Activated CD4-positive, alpha-beta memory T cell treated with anti-CD3 and anti-CD28 coated beads for 36 hours (primary cell): ENCODE measurements around the gene YPEL1. TPM values are rescaled to one million over a fixed set of nuclear protein-coding genes. Genes with fewer than 3 reads are reported as not detected.

Experiments
- CTCF ChIA-PET: fragments of 350-600 bp; sonication (Branson Sonifier 250); formaldehyde crosslinking; loops from one replicate; lab custom pipeline; 2021; ENCODE audit warnings: antibody characterized with exemption, inconsistent platforms; lab: Charles Lee
- POLR2A ChIA-PET: fragments of 350-600 bp; sonication (Branson Sonifier 250); formaldehyde crosslinking; loops from one replicate; lab custom pipeline; 2021; ENCODE audit warnings: antibody characterized with exemption; lab: Charles Lee
- DNase-seq: peaks from one replicate; pipeline ENCODE4 v3.0.0-alpha.2; 2020
- H3K27ac Mint-ChIP-seq: one replicate; pipeline ENCODE4 v1.8.0; 2021; ENCODE audit warnings: mixed read lengths
- H3K27me3 Mint-ChIP-seq: one replicate; pipeline ENCODE4 v1.8.0; 2021; ENCODE audit warnings: mixed read lengths
- H3K36me3 Mint-ChIP-seq: one replicate; pipeline ENCODE4 v1.8.0; 2021; ENCODE audit warnings: mixed read lengths
- H3K4me1 Mint-ChIP-seq: one replicate; pipeline ENCODE4 v1.8.0; 2021; ENCODE audit warnings: low read depth, mixed read lengths
- H3K4me3 Mint-ChIP-seq: one replicate; pipeline ENCODE4 v1.8.0; 2021; ENCODE audit warnings: mild to moderate bottlenecking, mixed read lengths
- H3K9me3 Mint-ChIP-seq: one replicate; pipeline ENCODE4 v1.8.0; 2021; ENCODE audit warnings: mixed read lengths
- intact Hi-C: fragments of 100-400 bp; cut with micrococcal nuclease; formaldehyde crosslinking; loops from one replicate; pipeline ENCODE4 v1.15.1; 2023
- microRNA-seq: library from miRNA; unstranded; fragments of <30 nt; microRNA quantifications from one replicate; pipeline ENCODE4 v1.2.0, GENCODE V29; 2022; ENCODE audit warnings: borderline number of aligned reads, borderline microRNAs expressed, borderline replicate concordance
- total RNA-seq, 2 experiments: library from RNA; stranded (reverse); gene quantifications; one replicate each; pipeline ENCODE4 v1.2.3, GENCODE V29; 2021

Gene YPEL1
- total RNA-seq, 2 experiments from 2014 or later, result 1.6 to 1.8 TPM

DNA sequence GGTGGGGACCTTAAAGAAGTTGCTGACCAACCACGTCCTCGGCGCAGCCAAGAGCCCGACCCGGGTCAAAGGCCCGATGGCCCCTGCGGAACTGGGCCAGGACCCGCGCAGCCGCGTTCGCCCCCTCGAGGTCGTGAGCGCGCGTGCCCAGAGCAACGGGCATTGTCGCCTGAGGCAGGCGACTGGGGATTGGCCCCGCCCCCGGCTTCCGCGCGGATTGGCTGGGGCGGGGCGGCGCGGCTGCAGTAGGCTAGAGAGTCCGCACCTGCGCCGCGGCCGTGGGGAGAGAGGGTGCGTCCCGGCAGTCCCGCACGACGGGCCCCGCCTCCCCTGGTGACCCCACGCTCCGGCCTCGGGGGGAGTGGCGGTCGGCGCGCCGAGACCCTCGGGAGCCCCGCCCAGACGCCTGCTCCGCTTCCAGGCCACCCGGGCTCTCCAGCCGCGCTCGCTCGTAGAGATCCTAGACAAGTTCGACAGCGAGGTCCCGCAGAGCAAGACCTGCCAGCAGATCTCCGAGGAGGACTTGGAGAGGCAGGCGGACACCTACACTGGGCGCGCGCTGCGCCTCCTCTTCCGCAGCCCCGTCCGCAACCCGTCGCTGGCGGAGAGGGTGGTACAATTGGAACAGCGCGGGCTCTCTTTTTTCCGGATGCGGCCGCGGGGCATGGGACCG lies 78.1 kb downstream of the YPEL1 start:
- H3K9me3 Mint-ChIP-seq, result no peaks in the 10 kb centered on the region
- no peaks in the 10 kb centered on the region for H3K27me3 Mint-ChIP-seq
- intact Hi-C loops, result no loop called here
- ChIA-PET POLR2A (interaction anchor here (0.9 kb wide), 1 partner anchor 9 kb away, joined by 4 read pairs; no protein-coding TSS in a partner anchor), CTCF (interaction anchor here (0.9 to 3.4 kb wide), 5 partner anchors 11 to 34 kb away, joined by 4 to 20 read pairs (median 5); partner anchors contain the start of gene SDF2L1)
- H3K36me3 Mint-ChIP-seq, result peaks cover 6% of the 10 kb centered on the region
- peak; percentile 84 for DNase-seq
- H3K4me1 Mint-ChIP-seq, result peaks cover 15% of the 10 kb centered on the region
- H3K27ac Mint-ChIP-seq, result no peak overlapping the region
- H3K4me3 Mint-ChIP-seq, result peak overlapping the region; percentile 84

GRCh38 chr22:21657020-21657359 lies 78.6 kb downstream of the YPEL1 start:
- Mint-ChIP-seq H3K36me3 (peaks cover 6% of the 10 kb centered on the region), H3K4me1 (peaks cover 15% of the 10 kb centered on the region), H3K4me3 (peak overlapping the region; percentile 51), H3K27me3 (no peaks in the 10 kb centered on the region), H3K27ac (no peak overlapping the region), H3K9me3 (no peaks in the 10 kb centered on the region)
- no peak for DNase-seq
- ChIA-PET POLR2A (no interaction called here), CTCF (interaction anchor here (1.3 to 3.4 kb wide), 2 partner anchors 11 to 14 kb away, joined by 6 to 20 read pairs; no protein-coding TSS in a partner anchor)
- intact Hi-C loops, result no loop called here

DNA sequence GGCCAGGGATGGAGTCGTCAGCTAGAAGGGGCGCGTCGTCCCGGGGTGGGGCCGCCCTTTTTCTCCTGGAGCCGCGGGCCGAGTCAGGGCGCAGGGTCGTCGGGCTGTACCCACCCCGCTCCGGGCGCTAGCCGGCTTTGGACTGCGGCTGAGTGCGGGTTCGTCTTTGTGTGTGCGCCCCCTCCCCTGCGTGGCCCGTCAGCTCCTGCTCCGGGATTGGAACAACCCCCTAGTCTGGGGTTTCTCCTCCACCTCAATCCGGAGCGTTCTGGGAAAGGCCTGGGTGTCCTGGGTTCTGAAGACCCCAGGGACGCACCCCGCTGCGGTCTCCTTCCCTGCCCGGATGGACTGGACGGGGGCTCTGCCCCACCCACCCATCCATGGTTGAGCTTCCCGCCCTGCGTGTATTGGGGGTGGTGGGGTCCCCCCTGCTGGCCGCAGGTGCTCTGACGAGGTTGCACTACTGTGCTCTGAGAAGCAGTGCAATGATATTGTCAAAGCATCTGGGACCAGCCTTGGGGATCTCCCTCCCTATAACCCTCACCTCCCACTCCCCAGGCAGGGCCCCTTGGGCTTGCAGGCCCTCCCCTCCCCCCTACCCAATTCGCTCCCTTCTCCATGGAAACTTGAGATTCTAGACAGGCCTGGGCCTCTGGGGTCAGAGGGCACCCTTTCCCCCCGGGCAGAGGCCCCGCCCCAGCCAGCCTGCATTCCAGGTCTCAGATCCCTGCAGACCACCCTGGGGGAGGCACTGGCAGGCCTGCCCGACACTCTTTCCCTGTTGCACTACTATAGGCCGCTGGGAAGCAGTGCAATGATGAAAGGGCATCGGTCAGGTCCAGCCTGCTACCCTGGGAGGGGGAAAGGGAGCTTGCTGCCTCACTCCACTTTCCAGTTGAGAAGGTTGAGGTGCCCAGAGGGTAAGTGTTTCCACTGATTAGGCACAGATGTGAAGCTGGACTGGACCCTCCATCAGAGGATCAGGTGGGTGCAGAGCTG lies 82.7 kb downstream of the YPEL1 start:
- Mint-ChIP-seq H3K4me3 (peak overlapping the region; percentile 85), H3K9me3 (no peaks in the 10 kb centered on the region), H3K36me3 (peaks cover 10% of the 10 kb centered on the region), H3K27me3 (no peaks in the 10 kb centered on the region), H3K4me1 (peaks cover 23% of the 10 kb centered on the region), H3K27ac (no peak overlapping the region)
- ChIA-PET CTCF (interaction anchor here (0.8 to 4.5 kb wide), 4 partner anchors 10 to 28 kb away, joined by 3 to 30 read pairs (median 6); partner anchors contain the start of genes SDF2L1 and YDJC), POLR2A (interaction anchor here (3.5 kb wide), 1 partner anchor 10 kb away, joined by 29 read pairs; the partner anchor contains the start of gene SDF2L1)
- intact Hi-C loops, result loop anchor here (5.0 kb wide), 1 partner anchor 84 kb away; the partner anchor contains the start of gene YPEL1
- no peak for DNase-seq

DNA sequence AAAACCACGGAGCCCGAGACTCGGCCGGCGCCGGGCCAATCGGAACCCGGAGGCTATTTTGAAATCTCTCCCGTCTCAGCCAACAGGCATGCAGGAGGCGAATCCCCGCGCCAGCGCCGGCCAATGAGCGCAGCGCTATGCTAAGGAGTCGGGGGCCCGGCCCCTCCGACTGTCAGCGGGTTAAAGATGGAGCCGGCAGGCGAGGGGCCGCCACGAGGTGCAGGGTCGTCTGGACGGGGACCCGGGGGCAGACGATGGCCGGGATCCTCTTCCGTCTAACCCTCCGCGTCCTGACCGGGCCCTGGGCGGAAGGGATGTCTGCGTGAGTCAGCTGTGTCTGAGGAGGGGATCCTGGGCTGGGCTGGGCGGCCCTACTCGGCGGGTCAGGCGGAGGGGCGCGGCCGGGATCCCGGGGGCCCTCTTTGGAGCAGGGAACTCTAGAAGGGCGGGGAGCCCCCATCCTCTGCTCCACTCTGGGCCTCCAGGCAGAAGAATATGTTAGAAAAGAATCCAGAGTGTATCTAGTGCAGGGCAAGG lies 83.5 kb downstream of the YPEL1 start:
- Mint-ChIP-seq H3K9me3 (no peaks in the 10 kb centered on the region), H3K27ac (peak overlapping the region; percentile 38), H3K36me3 (peaks cover 10% of the 10 kb centered on the region), H3K27me3 (no peaks in the 10 kb centered on the region), H3K4me1 (peaks cover 20% of the 10 kb centered on the region), H3K4me3 (peak overlapping the region; percentile 85)
- CTCF ChIA-PET, result interaction anchor here (0.8 to 4.5 kb wide), 2 partner anchors 9 to 23 kb away, joined by 9 to 30 read pairs; partner anchors contain the start of genes SDF2L1 and YDJC
- peak; percentile 93 for DNase-seq
- intact Hi-C loops, result loop anchor here (5.0 kb wide), 1 partner anchor 85 kb away; the partner anchor contains the start of gene YPEL1
- POLR2A ChIA-PET, result interaction anchor here (3.5 kb wide), 1 partner anchor 10 kb away, joined by 29 read pairs; the partner anchor contains the start of gene SDF2L1

DNA sequence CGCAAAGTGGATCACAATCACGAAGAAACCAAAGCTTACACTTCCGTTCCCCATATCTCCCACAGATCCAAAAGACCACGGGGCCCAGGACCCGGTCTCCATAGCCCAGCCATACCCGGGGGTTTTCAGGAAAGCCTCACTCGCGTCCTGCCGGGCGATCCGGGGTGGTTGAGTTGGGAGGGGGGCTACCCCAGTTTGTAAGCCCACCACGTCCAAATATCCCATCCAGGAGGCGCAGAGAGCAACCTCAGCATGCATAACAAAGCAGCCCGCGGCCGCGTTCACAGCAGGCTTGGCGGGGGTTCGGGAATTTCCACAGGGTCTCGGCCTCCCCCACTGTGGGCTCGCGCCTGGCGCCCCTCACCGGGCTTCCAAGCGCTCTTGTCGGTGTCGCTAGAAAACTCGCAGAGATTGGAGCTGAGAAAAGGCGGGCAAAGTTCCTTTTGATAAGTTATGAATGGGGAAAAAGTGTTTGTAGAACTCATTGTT lies 84.0 kb downstream of the YPEL1 start:
- no peaks in the 10 kb centered on the region for H3K9me3 Mint-ChIP-seq
- peak; percentile 31 for DNase-seq
- POLR2A ChIA-PET, result interaction anchor here (3.5 kb wide), 1 partner anchor 9 kb away, joined by 29 read pairs; the partner anchor contains the start of gene SDF2L1
- peaks cover 19% of the 10 kb centered on the region for H3K4me1 Mint-ChIP-seq
- peak overlapping the region; percentile 77 for H3K27ac Mint-ChIP-seq
- H3K4me3 Mint-ChIP-seq, result peak overlapping the region; percentile 85
- intact Hi-C loops, result loop anchor here (1.0 to 5.0 kb wide), 2 partner anchors 9 to 86 kb away; partner anchors contain the start of genes SDF2L1 and YPEL1
- CTCF ChIA-PET, result interaction anchor here (4.5 kb wide), 1 partner anchor 9 kb away, joined by 30 read pairs; the partner anchor contains the start of gene SDF2L1
- no peaks in the 10 kb centered on the region for H3K27me3 Mint-ChIP-seq
- peaks cover 13% of the 10 kb centered on the region for H3K36me3 Mint-ChIP-seq

DNA sequence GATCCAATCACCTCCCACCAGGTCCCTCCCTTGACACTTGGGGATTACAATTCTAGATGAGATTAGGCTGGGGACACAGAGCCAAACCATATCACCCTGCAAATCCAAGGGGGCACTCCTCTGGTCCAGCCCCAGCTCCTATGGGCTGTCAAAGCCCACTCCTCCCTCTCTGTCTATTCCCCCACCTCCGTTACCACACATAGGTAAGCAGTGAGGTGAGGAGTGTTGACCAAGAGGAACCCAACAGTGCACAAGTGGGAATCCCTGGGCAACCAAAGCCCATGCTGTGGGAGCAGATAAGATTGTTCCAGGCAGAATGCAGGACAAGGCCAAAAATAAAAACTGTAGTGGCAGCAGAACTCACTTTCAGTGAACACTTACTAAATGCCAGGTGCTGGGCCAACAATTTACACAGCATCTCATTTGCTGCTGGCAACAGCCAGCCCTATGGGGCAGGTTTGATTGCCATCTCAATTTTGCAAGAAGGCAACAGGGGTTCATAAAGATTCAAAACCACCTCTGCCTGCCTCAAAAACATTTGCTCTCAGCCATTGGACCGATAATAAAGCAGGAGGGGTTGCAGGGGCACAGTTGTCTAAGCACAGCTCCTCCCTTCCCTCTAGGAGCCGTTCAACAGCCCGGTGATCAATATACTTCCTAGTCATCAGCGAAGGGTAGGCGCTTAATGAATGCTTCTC lies 84.6 kb downstream of the YPEL1 start:
- H3K27me3 Mint-ChIP-seq, result no peaks in the 10 kb centered on the region
- intact Hi-C loops, result loop anchor here (1.0 to 5.0 kb wide), 2 partner anchors 9 to 86 kb away; partner anchors contain the start of genes SDF2L1 and YPEL1
- peak overlapping the region; percentile 77 for H3K27ac Mint-ChIP-seq
- DNase-seq, result no peak
- peak overlapping the region; percentile 85 for H3K4me3 Mint-ChIP-seq
- no peaks in the 10 kb centered on the region for H3K9me3 Mint-ChIP-seq
- peaks cover 22% of the 10 kb centered on the region for H3K4me1 Mint-ChIP-seq
- peaks cover 18% of the 10 kb centered on the region for H3K36me3 Mint-ChIP-seq
- CTCF ChIA-PET, result interaction anchor here (4.5 kb wide), 1 partner anchor 8 kb away, joined by 30 read pairs; the partner anchor contains the start of gene SDF2L1
- POLR2A ChIA-PET, result interaction anchor here (3.5 kb wide), 1 partner anchor 8 kb away, joined by 29 read pairs; the partner anchor contains the start of gene SDF2L1

- peaks cover 22% of the 10 kb centered on the region for H3K4me1 Mint-ChIP-seq
- peak overlapping the region; percentile 85 for H3K4me3 Mint-ChIP-seq
- peaks cover 20% of the 10 kb centered on the region for H3K36me3 Mint-ChIP-seq
- intact Hi-C loops, result loop anchor here (5.0 kb wide), 1 partner anchor 87 kb away; the partner anchor contains the start of gene YPEL1
- ChIA-PET CTCF (interaction anchor here (0.6 to 4.5 kb wide), 2 partner anchors 8 to 225 kb away, joined by 4 to 30 read pairs; partner anchors contain the start of gene SDF2L1), POLR2A (no interaction called here)
- H3K27me3 Mint-ChIP-seq, result no peaks in the 10 kb centered on the region
- no peak overlapping the region for H3K27ac Mint-ChIP-seq
- no peaks in the 10 kb centered on the region for H3K9me3 Mint-ChIP-seq
- DNase-seq, result no peak
Measured at GRCh38 chr22:21650280-21650679, 85.3 kb downstream of the YPEL1 start.

Small RNAs within 50 kb of the gene (microRNA-seq; reads per million reads assigned to microRNA genes)
- 1,520 reads per million, percentile 88 among the genes with 10 or more reads in this experiment for gene MIR130B
- 9.4 reads per million, percentile 31 among the genes with 10 or more reads in this experiment for gene MIR301B

Other genes starting within 250 kb of the YPEL1 start
- gene RIMBP3C, start 184.3 kb downstream of the YPEL1 start, total RNA-seq, result under 1 TPM in 1 of 2 experiments, not detected in 1; 0.46 TPM
- gene UBE2L3, start 168.1 kb downstream of the YPEL1 start, total RNA-seq, result 10 to 100 TPM; 52.4 to 53.1 TPM
- gene YDJC, start 105.8 kb downstream of the YPEL1 start, total RNA-seq, result 10 to 100 TPM; 45.3 to 47.1 TPM
- under 1 TPM; 0.27 to 0.31 TPM for gene CCDC116, start 103.0 kb downstream of the YPEL1 start, total RNA-seq
- 10 to 100 TPM; 38.2 to 41.8 TPM for gene SDF2L1, start 93.5 kb downstream of the YPEL1 start, total RNA-seq
- gene PPIL2, start 69.8 kb downstream of the YPEL1 start, total RNA-seq, result 10 to 100 TPM; 41.4 to 45.8 TPM
- 10 to 100 TPM; 70.2 to 75.6 TPM for gene MAPK1, start 131.9 kb upstream of the YPEL1 start, total RNA-seq
- gene PPM1F, start 217.1 kb upstream of the YPEL1 start, total RNA-seq, result 10 to 100 TPM; 21.7 to 21.9 TPM
- 10 to 100 TPM; 28.8 to 30.4 TPM for gene TOP3B, start 247.0 kb upstream of the YPEL1 start, total RNA-seq